Measurements from ENCODE around the gene GDPD5. TPM values are rescaled to one million over a fixed set of nuclear protein-coding genes. Genes with fewer than 3 reads are reported as not detected.

GDPD5 gene
- total and polyA plus RNA-seq, 9 of the 15 experiments (the other 6 are each of a cell fraction or from before 2014, with no cell fraction given): 0.32 to 27.3 (median 8.0) TPM

GRCh38 chr11:75554258-75555022, 28.7 kb upstream of the GDPD5 start (continued):
- TF ChIP-seq GTF2B (IDR thresholded peaks at IDR 0.05; ENCODE audit: extremely low read depth, insufficient read length) (no peak), DIDO1 (tag; IDR thresholded peaks at IDR 0.05; ENCODE audit: low read depth) (no peak), CLOCK (CRISPR knock-in tag; IDR thresholded peaks at IDR 0.05; ENCODE audit: borderline replicate concordance) (no peak), TCF3 (CRISPR knock-in tag; IDR thresholded peaks at IDR 0.05) (peak; percentile 40; the same call in 1 of the 2 replicates), NEUROD1 (IDR thresholded peaks at IDR 0.05; ENCODE audit: borderline replicate concordance, low read depth, low read length, partially characterized antibody) (peak; percentile 73), SP1 (CRISPR knock-in tag; IDR thresholded peaks at IDR 0.05) (0 out of 2 replicates have a peak, but pooled peaks have one; percentile 36), SMAD2 (IDR thresholded peaks at IDR 0.05; ENCODE audit: low read depth, low read length) (no peak), SNIP1 (IDR thresholded peaks at IDR 0.05; ENCODE audit: low read depth) (no peak), THAP7 (CRISPR knock-in tag; IDR thresholded peaks at IDR 0.05) (no peak), ZNF707 (CRISPR knock-in tag; conservative IDR thresholded peaks at IDR 0.05) (no peak), ID3 (CRISPR knock-in tag; IDR thresholded peaks at IDR 0.05) (no peak), ID3 (tag; IDR thresholded peaks at IDR 0.05) (peak; percentile 65; the same call in 1 of the 2 replicates), RBM34 (IDR thresholded peaks at IDR 0.05; ENCODE audit: borderline replicate concordance, insufficient read depth, low read length) (no peak), ZFX (CRISPR knock-in tag; IDR thresholded peaks at IDR 0.05) (peak; percentile 52), ZNF23 (CRISPR knock-in tag; IDR thresholded peaks at IDR 0.05) (no peak), NFE2L1 (tag; IDR thresholded peaks at IDR 0.05; ENCODE audit: borderline replicate concordance, low read depth) (no peak), ILK (tag; IDR thresholded peaks at IDR 0.05; ENCODE audit: borderline replicate concordance, low read depth) (no peak), RFX1 (IDR thresholded peaks at IDR 0.05) (no peak), GATAD2B (IDR thresholded peaks at IDR 0.05; ENCODE audit: borderline replicate concordance) (no peak), ELK1 (CRISPR knock-in tag; IDR thresholded peaks at IDR 0.05) (no peak), LARP7 (IDR thresholded peaks at IDR 0.05) (no peak), BRF1 (IDR thresholded peaks at IDR 0.05; ENCODE audit: borderline replicate concordance, extremely low read depth, insufficient read length) (no peak), TBP (optimal IDR thresholded peaks at IDR 0.05; ENCODE audit: low read depth, low read length) (no peak)
